ENCODE data around the gene KLHL17.
"Not testable (repeated sequence)": the region's sequence is repeated elsewhere in the genome, so short reads cannot be mapped to it uniquely, and the experiment has no call there.

Gene KLHL17

GRCh38 chr1:1003618-1004419, 43.4 kb downstream of the KLHL17 start:
- DNase-seq (ENCODE audit: low spot score): no peak

- no peak for DNase-seq (ENCODE audit: low spot score)
These were observed 44.0 kb downstream of the KLHL17 start for GRCh38 chr1:1004420-1004779.

GRCh38 chr1:1004780-1005697, 44.7 kb downstream of the KLHL17 start:
- DNase-seq (ENCODE audit: low spot score): no peak

- DNase-seq (ENCODE audit: low spot score): no peak
These were observed 45.5 kb downstream of the KLHL17 start for GRCh38 chr1:1005774-1006304.

- no peak for DNase-seq (ENCODE audit: low spot score)
These were observed 46.1 kb downstream of the KLHL17 start for GRCh38 chr1:1006305-1007159.

- DNase-seq (ENCODE audit: low spot score): not testable (repeated sequence)
These were observed 49.7 kb downstream of the KLHL17 start for GRCh38 chr1:1010131-1010530.

GRCh38 chr1:1011396-1011949, 51.1 kb downstream of the KLHL17 start:
- DNase-seq (ENCODE audit: low spot score): no peak

GRCh38 chr1:1012736-1013104, 52.3 kb downstream of the KLHL17 start:
- not testable (repeated sequence) for DNase-seq (ENCODE audit: low spot score)

- DNase-seq (ENCODE audit: low spot score): peak; percentile 90
These were observed 52.9 kb downstream of the KLHL17 start, which contains the start of gene ISG15 for GRCh38 chr1:1013105-1013921. Gene ISG15 (plus strand): TSS chr1:1013497. CDS start chr1:1013574, 77 bp downstream.

- DNase-seq (ENCODE audit: low spot score): no peak
These were observed 53.7 kb downstream of the KLHL17 start for GRCh38 chr1:1013922-1014648.

GRCh38 chr1:1014799-1015681, 54.7 kb downstream of the KLHL17 start:
- no peak for DNase-seq (ENCODE audit: low spot score)
